Measurements from ENCODE around the gene PRUNE2.
"Not testable (repeated sequence)": the region's sequence is repeated elsewhere in the genome, so short reads cannot be mapped to it uniquely, and the experiment has no call there.

The PRUNE2 gene

DNA sequence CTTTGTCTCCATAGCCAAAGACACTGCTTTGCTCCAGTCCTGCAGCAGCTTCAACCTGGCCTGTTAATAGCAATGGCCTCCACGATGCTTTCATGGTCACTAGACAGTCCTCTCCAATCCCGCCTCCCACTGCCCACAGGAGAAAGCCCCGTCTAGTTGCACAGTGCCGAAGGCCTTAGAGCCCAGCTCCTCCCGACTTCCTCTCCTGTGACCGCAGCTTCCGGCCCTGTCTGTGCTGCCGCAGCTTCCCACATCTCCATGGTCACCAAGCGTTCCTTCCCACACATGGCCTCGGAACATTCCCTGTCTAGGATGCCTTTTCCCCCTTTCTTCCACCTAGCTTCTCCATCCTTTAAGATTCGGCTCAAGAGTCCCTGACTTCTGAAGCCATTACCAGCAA, 118.2 kb downstream of the PRUNE2 start:
- DNase-seq: no peak

GRCh38 chr9:76785501-76785900, 120.4 kb downstream of the PRUNE2 start:
- no peak for DNase-seq

DNA sequence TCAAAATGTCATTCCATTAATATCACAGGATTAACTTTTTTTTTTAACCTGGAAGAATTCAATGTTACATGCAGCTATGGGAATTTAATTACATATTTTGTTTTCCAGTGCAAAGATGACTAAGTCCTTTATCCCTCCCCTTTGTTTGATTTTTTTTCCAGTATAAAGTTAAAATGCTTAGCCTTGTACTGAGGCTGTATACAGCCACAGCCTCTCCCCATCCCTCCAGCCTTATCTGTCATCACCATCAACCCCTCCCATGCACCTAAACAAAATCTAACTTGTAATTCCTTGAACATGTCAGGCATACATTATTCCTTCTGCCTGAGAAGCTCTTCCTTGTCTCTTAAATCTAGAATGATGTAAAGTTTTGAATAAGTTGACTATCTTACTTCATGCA, 121.0 kb downstream of the PRUNE2 start:
- DNase-seq: no peak

DNA sequence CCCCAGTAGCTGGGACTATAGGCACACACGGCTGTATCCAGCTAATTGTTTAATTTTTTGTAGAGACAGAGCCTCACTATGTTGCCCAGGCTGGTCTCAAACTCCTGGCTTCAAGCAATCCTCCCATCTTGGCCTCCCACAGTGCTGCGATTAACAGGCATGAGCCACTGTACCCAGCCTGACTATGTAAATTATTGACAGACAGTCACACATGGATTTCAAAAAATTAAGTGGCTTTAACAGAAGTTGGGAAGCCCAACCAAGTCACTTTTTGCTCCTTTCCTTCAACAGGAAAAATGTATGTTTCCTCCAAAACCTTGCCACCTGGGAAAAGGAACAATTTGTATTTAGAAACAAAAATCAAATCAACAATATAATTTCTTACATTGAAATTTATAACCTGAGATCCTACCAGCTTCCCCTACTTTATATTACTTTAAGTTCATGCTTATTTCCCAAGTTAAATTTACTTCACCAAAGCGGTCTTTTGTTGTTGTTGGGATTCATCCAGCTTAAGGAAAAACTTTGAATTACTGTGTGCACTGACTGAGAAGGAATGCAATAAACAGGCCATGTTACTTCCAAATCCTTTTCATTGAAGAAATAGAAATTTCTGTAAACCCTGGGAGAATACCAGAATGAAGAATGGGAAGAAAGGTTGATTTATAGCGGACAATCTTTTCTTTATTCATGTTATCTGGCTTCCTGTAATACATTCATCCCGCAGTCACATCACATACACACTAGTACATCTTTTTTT, 133.0 kb downstream of the PRUNE2 start:
- no peak for DNase-seq

GRCh38 chr9:76766126-76766525, 139.8 kb downstream of the PRUNE2 start:
- no peak for DNase-seq

DNA sequence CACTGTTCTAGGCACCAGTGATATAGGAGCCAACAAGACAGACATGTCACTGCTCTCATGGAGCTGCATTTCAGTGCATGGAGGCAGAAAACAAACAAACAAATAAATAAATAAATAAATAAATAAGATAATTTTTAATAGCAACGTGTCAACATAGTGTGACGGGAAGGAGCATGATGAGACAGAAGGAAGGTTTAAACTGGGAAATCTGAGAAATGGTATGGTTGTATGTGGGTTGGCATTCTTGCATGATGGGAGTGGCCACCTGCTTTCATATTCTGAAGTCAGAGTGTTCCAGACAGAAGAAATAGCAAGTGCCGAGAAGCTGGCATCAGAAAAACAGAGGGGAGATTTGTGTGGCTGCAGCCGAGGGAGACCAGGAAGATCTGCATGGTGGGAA, 141.8 kb downstream of the PRUNE2 start, which contains the start of gene PCA3:
TSS of gene PCA3 (plus strand) at position 301 of the 400 bp plus-strand sequence.
- DNase-seq: no peak

GRCh38 chr9:76761448-76761847, 144.5 kb downstream of the PRUNE2 start:
- DNase-seq: no peak

GRCh38 chr9:76759732-76760131, 146.2 kb downstream of the PRUNE2 start:
- no peak for DNase-seq

GRCh38 chr9:76758476-76758875, 147.4 kb downstream of the PRUNE2 start:
- DNase-seq: no peak

GRCh38 chr9:76756941-76757673, 148.8 kb downstream of the PRUNE2 start:
- DNase-seq: no peak

GRCh38 chr9:76756268-76756640, 149.7 kb downstream of the PRUNE2 start:
- no peak for DNase-seq

DNA sequence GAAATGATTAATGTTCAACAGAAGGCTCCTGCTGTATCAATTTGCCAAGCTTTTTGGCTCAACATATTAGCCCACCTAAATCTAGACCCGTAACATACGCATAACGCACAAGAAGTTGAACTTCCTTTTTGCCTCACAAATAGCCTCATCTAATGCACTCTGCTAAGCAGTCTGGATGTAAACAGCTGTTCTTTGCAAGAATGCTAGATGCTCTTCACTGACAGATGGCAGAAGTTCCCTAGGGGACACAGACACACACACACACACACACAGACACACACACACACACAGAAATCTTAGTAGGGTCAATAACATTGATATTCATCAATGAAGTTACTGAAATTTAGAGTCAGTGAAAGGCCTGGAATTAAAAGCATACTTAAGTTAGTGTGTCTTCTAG, 154.9 kb downstream of the PRUNE2 start:
- no peak for DNase-seq

GRCh38 chr9:76744336-76744735, 161.6 kb downstream of the PRUNE2 start:
- DNase-seq: no peak

GRCh38 chr9:76743931-76744330, 162.0 kb downstream of the PRUNE2 start:
- no peak for DNase-seq

DNA sequence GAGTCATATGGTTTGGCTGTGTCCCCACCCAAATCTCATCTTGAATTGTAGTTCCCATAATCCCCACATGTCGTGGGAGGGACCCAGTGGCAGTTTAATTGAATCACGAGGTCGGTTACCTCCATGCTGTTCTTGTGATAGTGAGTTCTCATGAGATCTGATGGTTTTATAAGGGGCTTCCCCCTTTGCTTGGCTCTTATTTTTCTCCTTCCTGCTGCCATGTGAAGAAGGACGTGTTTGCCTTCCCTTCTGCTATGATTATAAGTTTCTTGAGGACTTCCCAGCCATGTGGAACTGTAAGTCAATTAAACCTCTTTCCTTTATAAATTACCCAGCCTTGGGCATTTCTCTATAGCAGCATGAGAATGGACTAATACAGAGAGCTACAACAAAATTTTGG, 163.0 kb downstream of the PRUNE2 start:
- not testable (repeated sequence) for DNase-seq

DNA sequence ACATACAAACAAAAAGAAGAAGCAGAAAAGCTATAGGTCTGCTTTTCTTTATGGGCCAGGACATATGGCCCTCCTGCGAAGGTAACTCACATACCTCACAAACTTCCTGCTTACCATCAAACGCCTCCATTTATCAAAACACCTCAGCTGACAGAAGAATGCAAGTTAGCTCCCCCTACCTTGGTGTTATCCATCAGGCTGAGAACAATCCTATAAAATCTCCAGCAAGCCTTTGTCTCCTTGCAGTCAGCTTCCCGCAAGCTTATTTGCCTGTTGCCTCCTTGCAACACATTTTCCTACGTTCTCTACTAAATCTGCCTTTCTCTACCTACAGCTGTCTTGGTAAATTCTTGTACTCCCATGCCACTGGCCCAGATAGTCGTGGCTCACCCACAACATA, 164.4 kb downstream of the PRUNE2 start:
- DNase-seq: no peak

GRCh38 chr9:76738402-76738801, 167.5 kb downstream of the PRUNE2 start:
- DNase-seq: no peak

- no peak for DNase-seq
Measured at GRCh38 chr9:76737154-76737902, 168.6 kb downstream of the PRUNE2 start.

DNA sequence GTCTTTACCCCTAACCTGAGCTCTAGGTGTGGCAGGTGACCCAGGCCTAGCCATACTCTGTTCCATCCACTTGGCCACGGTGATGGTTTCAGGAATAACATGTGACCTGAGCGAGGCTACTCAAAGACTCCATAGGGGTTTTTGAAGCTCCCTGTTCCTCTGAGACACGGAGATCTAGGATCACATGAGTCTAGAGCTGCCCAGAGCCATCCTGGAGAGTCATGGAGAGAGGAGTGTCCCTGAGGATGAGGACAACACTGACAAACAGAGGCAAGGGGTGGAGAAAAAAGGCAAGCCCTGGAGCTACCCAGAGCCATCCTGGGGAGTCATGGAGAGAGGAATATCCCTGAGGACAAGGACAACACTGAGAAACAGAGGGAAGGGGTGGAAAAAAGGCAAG, 171.2 kb downstream of the PRUNE2 start:
- no peak for DNase-seq

DNA sequence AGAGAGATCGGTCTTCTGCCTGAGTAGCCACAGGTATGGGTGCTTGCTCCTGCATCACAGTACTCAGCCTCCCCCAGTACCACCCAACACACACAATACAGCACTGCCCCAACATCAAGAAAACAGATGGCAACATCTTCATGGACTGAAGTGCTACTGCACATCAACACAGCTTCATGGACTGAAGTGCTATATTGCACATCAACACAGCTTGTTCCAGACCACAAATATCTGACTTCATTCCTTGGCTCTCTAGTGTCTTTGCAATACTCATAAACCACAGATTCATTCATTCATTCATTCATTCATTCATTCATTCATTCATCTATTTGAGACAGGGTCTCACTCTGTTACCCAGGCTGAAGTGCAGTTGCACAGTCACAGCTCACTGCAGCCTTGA, 172.8 kb downstream of the PRUNE2 start:
- no peak for DNase-seq

- DNase-seq: no peak
Measured at GRCh38 chr9:76732341-76732958, 173.5 kb downstream of the PRUNE2 start.

DNA sequence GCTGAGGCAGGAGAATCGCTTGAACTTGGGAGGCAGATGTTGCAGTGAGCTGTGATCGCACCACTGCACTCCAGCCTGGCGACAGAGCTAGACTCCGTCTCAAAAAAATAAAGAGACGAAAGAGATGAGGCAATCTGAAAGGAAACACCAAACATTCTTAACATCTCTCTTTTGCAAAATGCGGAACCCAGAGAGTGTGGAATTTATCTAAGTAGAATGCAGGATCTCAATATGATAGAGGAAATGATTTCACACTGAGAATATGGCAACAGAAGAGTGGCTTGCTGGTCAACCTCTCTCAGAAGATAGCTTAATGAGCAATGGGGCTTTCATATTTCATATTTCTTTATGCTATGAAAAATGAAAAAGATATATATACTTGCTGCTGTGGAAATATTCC, 175.1 kb downstream of the PRUNE2 start:
- no peak for DNase-seq
